HepG2 (cell line): ENCODE measurements around the gene GRB7. TPM values are rescaled to one million over a fixed set of nuclear protein-coding genes. Genes with fewer than 3 reads are reported as not detected.

Source experiments
- ARID5B ChIP-seq: IDR thresholded peaks from 2 replicates; pipeline ENCODE4 v1.4.0; 2020; ENCODE audit warnings: mild to moderate bottlenecking, missing genetic modification reagents
- CHD2 ChIP-seq: IDR thresholded peaks from 2 replicates; pipeline ENCODE4 v1.6.1; 2011; ENCODE audit warnings: low read depth, low read length, improper control_type of control experiment
- FIP1L1 ChIP-seq: fragments of 200-400 bp; formaldehyde crosslinking; IDR thresholded peaks from 2 replicates; pipeline ENCODE4 v1.6.1; 2018; ENCODE audit warnings: low read depth, mild to moderate bottlenecking, low read length, moderate library complexity, borderline replicate concordance; ENCODE audit not compliant: insufficient read depth
- FOSL2 ChIP-seq: sonication (generic); formaldehyde crosslinking; IDR thresholded peaks from 2 replicates; pipeline ENCODE4 v1.4.0; 2020; ENCODE audit warnings: missing genetic modification reagents
- HNRNPLL ChIP-seq: fragments of 200-400 bp; formaldehyde crosslinking; IDR thresholded peaks from 2 replicates; pipeline ENCODE4 v1.6.1; 2017; ENCODE audit warnings: mild to moderate bottlenecking, low read depth, low read length; ENCODE audit not compliant: poor library complexity, severe bottlenecking
- KLF16 ChIP-seq, 2 experiments: sonication (generic) in 1 of 2; formaldehyde crosslinking in 1 of 2; IDR thresholded peaks; 2 replicates each; pipeline versions ENCODE4 v1.6.1 to v1.8.0; 2016 to 2023; ENCODE audit warnings: missing genetic modification reagents in 2 of 2, missing compliant biosample characterization in 1 of 2
- MBNL3 ChIP-seq: fragments of 250-450 bp; sonication (Bioruptor Pico); conservative IDR thresholded peaks from 2 replicates; pipeline ENCODE4 v1.8.0; 2022; ENCODE audit warnings: mild to moderate bottlenecking, inconsistent platforms
- MTA1 ChIP-seq: sonication (generic); formaldehyde crosslinking; IDR thresholded peaks from 2 replicates; pipeline ENCODE4 v1.4.0; 2020; ENCODE audit warnings: missing genetic modification reagents, mild to moderate bottlenecking, borderline replicate concordance
- NCOR1 ChIP-seq: fragments of 200-600 bp; sonication (generic); IDR thresholded peaks from 2 replicates; pipeline ENCODE4 v1.7.0; 2017; ENCODE audit warnings: antibody characterized with exemption, low read length, borderline replicate concordance
- PAX8 ChIP-seq: sonication (generic); formaldehyde crosslinking; IDR thresholded peaks from 2 replicates; pipeline ENCODE4 v1.8.0; 2022; ENCODE audit warnings: mild to moderate bottlenecking, missing genetic modification reagents, borderline replicate concordance
- RARG ChIP-seq: sonication (generic); formaldehyde crosslinking; IDR thresholded peaks from 2 replicates; pipeline ENCODE4 v1.4.0; 2020; ENCODE audit warnings: low read depth, mild to moderate bottlenecking, missing genetic modification reagents
- RFX5 ChIP-seq: IDR thresholded peaks from 2 replicates; pipeline ENCODE4 v1.6.1; 2011; ENCODE audit warnings: low read depth, low read length, improper control_type of control experiment
- SETDB1 ChIP-seq: sonication (generic); formaldehyde crosslinking; IDR thresholded peaks from 2 replicates; pipeline ENCODE4 v1.5.1; 2020; ENCODE audit warnings: missing genetic modification reagents, mild to moderate bottlenecking, borderline replicate concordance
- SNAI1 ChIP-seq: sonication (generic); formaldehyde crosslinking; IDR thresholded peaks from 2 replicates; pipeline ENCODE4 v1.5.0; 2020; ENCODE audit warnings: mild to moderate bottlenecking, missing genetic modification reagents, borderline replicate concordance
- SRY ChIP-seq: sonication (generic); formaldehyde crosslinking; IDR thresholded peaks from 2 replicates; pipeline ENCODE4 v1.8.0; 2022; ENCODE audit warnings: mild to moderate bottlenecking, missing genetic modification reagents
- TFE3 ChIP-seq: IDR thresholded peaks from 2 replicates; pipeline ENCODE4 v1.6.1; 2016
- ZBTB7B ChIP-seq: sonication (generic); formaldehyde crosslinking; IDR thresholded peaks from 2 replicates; pipeline ENCODE4 v1.4.0; 2020; ENCODE audit warnings: missing genetic modification reagents
- ZFP36L2 ChIP-seq: sonication (generic); formaldehyde crosslinking; IDR thresholded peaks from 2 replicates; pipeline ENCODE4 v1.4.0; 2020; ENCODE audit warnings: missing genetic modification reagents
- ZIK1 ChIP-seq: sonication (generic); formaldehyde crosslinking; IDR thresholded peaks from 2 replicates; pipeline ENCODE4 v1.5.0; 2020; ENCODE audit warnings: mild to moderate bottlenecking, low read depth, missing genetic modification reagents, borderline replicate concordance
- ZNF230 ChIP-seq: sonication (generic); formaldehyde crosslinking; IDR thresholded peaks from 2 replicates; pipeline ENCODE4 v1.4.0; 2020; ENCODE audit warnings: mild to moderate bottlenecking, missing genetic modification reagents
- ZNF275 ChIP-seq: sonication (generic); formaldehyde crosslinking; IDR thresholded peaks from 2 replicates; pipeline ENCODE4 v1.8.0; 2022; ENCODE audit warnings: missing genetic modification reagents, mild to moderate bottlenecking, inconsistent platforms, borderline replicate concordance
- ZNF780A ChIP-seq: sonication (generic); formaldehyde crosslinking; IDR thresholded peaks from 2 replicates; pipeline ENCODE4 v1.8.0; 2022; ENCODE audit warnings: mild to moderate bottlenecking, missing genetic modification reagents, moderate library complexity
- ZSCAN9 ChIP-seq: IDR thresholded peaks from 2 replicates; pipeline ENCODE4 v1.6.1; 2016; ENCODE audit warnings: borderline replicate concordance
- polyA plus RNA-seq, 8 experiments: library from polyadenylated mRNA; depleted of rRNA in 3 of 8; stranded (reverse) in 7 of 8; unstranded in 1 of 8; fragments of >200 nt; fragmentation: Illumina TruSeq in 4 of 8; extraction: Trizol in 4 of 8; gene quantifications; 2 replicates each; pipeline versions ENCODE4 v1.2.1 to v1.2.3, GENCODE V29; 2011 to 2016; ENCODE audit warnings: low read depth in 4 of 8, missing spikeins in 1 of 8, mixed read lengths in 1 of 8; ENCODE audit not compliant: insufficient read depth in 1 of 8
- total RNA-seq, 5 experiments: library from RNA; depleted of rRNA; stranded (reverse); fragments of >200 nt; fragmentation: Illumina TruSeq; extraction: Trizol; gene quantifications; 2 replicates each; pipeline ENCODE4 v1.2.3, GENCODE V29; 2016; ENCODE audit warnings: low read depth in 1 of 5

GRB7 gene
- total and polyA plus RNA-seq, 2 of the 13 experiments (the other 11 are each of a cell fraction or from before 2014, with no cell fraction given), result 60.2 to 77.7 TPM

- TF ChIP-seq ZNF275 (CRISPR knock-in tag), result no peak; the same call in 1 of the 2 replicates
- no peak for TF ChIP-seq RFX5
- 0 out of 2 replicates have a peak, but pooled peaks have one; percentile 37 for TF ChIP-seq PAX8 (CRISPR knock-in tag)
- TF ChIP-seq ZSCAN9, result peak; percentile 66; the same call in 1 of the 2 replicates
- TF ChIP-seq NCOR1, result no peak
- peak; percentile 26; the same call in 1 of the 2 replicates for TF ChIP-seq CHD2
- no peak for TF ChIP-seq ZFP36L2 (CRISPR knock-in tag)
- TF ChIP-seq ZNF780A (CRISPR knock-in tag), result no peak
- TF ChIP-seq FOSL2 (CRISPR knock-in tag), result peak; percentile 80
- TF ChIP-seq ZIK1 (CRISPR knock-in tag), result peak; percentile 23; the same call in 1 of the 2 replicates
- peak; percentile 86 for TF ChIP-seq ARID5B (CRISPR knock-in tag)
- TF ChIP-seq MTA1 (CRISPR knock-in tag), result peak; percentile 90
- TF ChIP-seq TFE3 (CRISPR knock-in tag), result peak; percentile 94
- peak; percentile 21; the same call in 1 of the 2 replicates for TF ChIP-seq SNAI1
- TF ChIP-seq KLF16 (CRISPR knock-in tag; IDR thresholded peaks at IDR 0.05), result peak in 1 of 2 experiments; percentile 92; a peak in 1 of 4 replicates
- no peak for TF ChIP-seq MBNL3 (CRISPR knock-in tag)
- TF ChIP-seq ZNF230 (CRISPR knock-in tag), result peak; percentile 75; the same call in 1 of the 2 replicates
- no peak for TF ChIP-seq FIP1L1
- TF ChIP-seq SRY, result peak; percentile 59; the same call in 1 of the 2 replicates
- TF ChIP-seq RARG, result no peak
- TF ChIP-seq HNRNPLL, result peak; percentile 69
- no peak for TF ChIP-seq SETDB1
- TF ChIP-seq ZBTB7B (CRISPR knock-in tag), result peak; percentile 82; the same call in 1 of the 2 replicates
These were observed 7.4 kb upstream of the GRB7 start, which contains the start of gene MIEN1 (continued) for GRCh38 chr17:39730095-39730921.
